ENCODE measurements around the gene UGT1A3. TPM values are rescaled to one million over a fixed set of nuclear protein-coding genes. Genes with fewer than 3 reads are reported as not detected.

Gene UGT1A3
- total RNA-seq, 1 donor from 2014 or later, result not detected

GRCh38 chr2:233822101-233822771, 93.4 kb downstream of the UGT1A3 start:
- TF ChIP-seq CTCF (conservative IDR thresholded peaks at IDR 0.05), result no peak
- H3K27ac Mint-ChIP-seq (ENCODE audit: unreplicated experiment), result no peak overlapping the region
- no peak overlapping the region for H3K4me3 Mint-ChIP-seq
- no peaks in the 10 kb centered on the region for H3K27me3 Mint-ChIP-seq (ENCODE audit: low read depth)
- no peaks in the 10 kb centered on the region for H3K9me3 Mint-ChIP-seq
- no peak for DNase-seq (ENCODE audit: low read depth, low spot score)
- H3K4me1 Mint-ChIP-seq, result peaks cover 1% of the 10 kb centered on the region
- H3K36me3 Mint-ChIP-seq (ENCODE audit: low read depth), result no peaks in the 10 kb centered on the region

Other genes with a start within 250 kb of the UGT1A3 start
- 25.3 and 28.3 TPM in 2 replicates for gene USP40, start 162.3 kb upstream of the UGT1A3 start, total RNA-seq
- not detected in 2 replicates for gene UGT1A8, start 111.4 kb upstream of the UGT1A3 start, total RNA-seq
- gene UGT1A10, start 92.6 kb upstream of the UGT1A3 start, total RNA-seq, result not detected in 2 replicates
- gene UGT1A9, start 57.1 kb upstream of the UGT1A3 start, total RNA-seq, result not detected in 2 replicates
- gene UGT1A7, start 47.1 kb upstream of the UGT1A3 start, total RNA-seq, result not detected in 2 replicates
- gene UGT1A6, start 36.2 kb upstream of the UGT1A3 start, total RNA-seq, result not detected in 2 replicates
- not detected in 2 replicates for gene UGT1A5, start 16.1 kb upstream of the UGT1A3 start, total RNA-seq
- gene UGT1A4, start 10.3 kb upstream of the UGT1A3 start, total RNA-seq, result not detected in 2 replicates
- not detected in 2 replicates for gene UGT1A1, start 31.2 kb downstream of the UGT1A3 start, total RNA-seq
- not detected in 2 replicates for gene MROH2A, start 49.3 kb downstream of the UGT1A3 start, total RNA-seq
- 62.3 and 63.6 TPM in 2 replicates for gene HJURP, start 125.5 kb downstream of the UGT1A3 start, total RNA-seq
- gene TRPM8, start 188.3 kb downstream of the UGT1A3 start, total RNA-seq, result 0.07 TPM in 1 of 2 replicates, not detected in the other